Chondrocyte (in vitro differentiated cells): ENCODE data around the gene KIF5A. TPM values are rescaled to one million over a fixed set of nuclear protein-coding genes. Genes with fewer than 3 reads are reported as not detected.
A peak's percentile ranks its signal among the peaks of the same experiment; 100 is the strongest.

Experiments used
- DNase-seq: peaks from one replicate; pipeline ENCODE4 v3.0.0; 2021; ENCODE audit warnings: mixed read lengths, low spot score
- H3K27ac Mint-ChIP-seq: one replicate; pipeline ENCODE4 v1.8.0; 2021; ENCODE audit warnings: mild to moderate bottlenecking, moderate library complexity, mixed read lengths; ENCODE audit not compliant: unreplicated experiment
- H3K27me3 Mint-ChIP-seq: 2 replicates; pipeline ENCODE4 v1.8.0; 2021; ENCODE audit warnings: low read depth, mixed read lengths
- H3K36me3 Mint-ChIP-seq: 2 replicates; pipeline ENCODE4 v1.8.0; 2021; ENCODE audit warnings: low read depth, mixed read lengths
- H3K4me1 Mint-ChIP-seq: 2 replicates; pipeline ENCODE4 v1.8.0; 2021; ENCODE audit warnings: low read depth, mild to moderate bottlenecking, mixed read lengths
- H3K4me3 Mint-ChIP-seq: one replicate; pipeline ENCODE4 v1.8.0; 2021; ENCODE audit warnings: mild to moderate bottlenecking, moderate library complexity, mixed read lengths; ENCODE audit not compliant: unreplicated experiment
- H3K9me3 Mint-ChIP-seq: 2 replicates; pipeline ENCODE4 v1.8.0; 2021; ENCODE audit warnings: low read depth, mixed read lengths
- total RNA-seq: library from RNA; stranded (reverse); gene quantifications from 3 replicates; pipeline ENCODE4 v1.2.1, GENCODE V29; 2021
- TF ChIP-seq, protein P1 (sequence below): fragments of 200-600 bp; sonication (generic); IDR thresholded peaks from 2 replicates; pipeline ENCODE4 v1.5.0; 2021; ENCODE audit warnings: antibody characterized with exemption, mild to moderate bottlenecking, moderate library complexity

Gene KIF5A
- total RNA-seq, 1 donor from 2014 or later, result 3.5 TPM

DNA sequence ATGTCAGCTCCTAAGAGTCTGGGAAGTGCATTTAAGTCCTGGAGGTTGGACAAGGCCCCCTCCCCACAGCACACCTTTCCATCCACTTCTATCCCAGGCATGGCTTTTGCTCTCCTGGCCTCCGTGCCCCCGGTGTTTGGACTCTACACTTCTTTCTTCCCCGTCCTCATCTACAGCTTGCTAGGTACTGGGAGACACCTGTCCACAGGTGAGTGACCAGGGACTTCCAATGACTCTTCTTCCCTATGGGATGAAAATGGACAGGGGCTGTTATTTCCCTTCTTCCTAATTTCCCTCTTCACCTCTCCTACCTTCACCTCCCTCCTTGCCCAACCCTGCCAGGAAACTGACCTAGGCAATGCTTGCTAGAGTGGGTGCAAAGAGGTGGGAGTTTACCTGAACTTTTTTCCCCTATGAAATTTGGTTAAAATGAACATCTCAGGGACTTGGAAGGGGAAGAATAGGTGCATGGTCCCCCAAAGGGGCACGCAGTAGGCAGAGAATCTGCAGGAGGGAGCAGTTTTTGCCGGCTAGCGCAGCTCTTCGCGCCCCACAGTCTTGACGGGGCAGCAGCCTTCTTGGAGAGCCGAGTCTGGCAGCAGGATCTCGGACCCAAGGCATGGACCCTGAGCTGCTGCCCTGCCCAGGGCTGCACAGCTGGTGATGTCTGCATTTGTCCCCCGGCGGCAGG lies 70.5 kb downstream of the KIF5A start:
- Mint-ChIP-seq H3K4me1 (peaks cover 27% of the 10 kb centered on the region), H3K9me3 (no peaks in the 10 kb centered on the region), H3K4me3 (peak overlapping the region; percentile 74), H3K27me3 (peaks cover 38% of the 10 kb centered on the region), H3K36me3 (peaks cover 23% of the 10 kb centered on the region), H3K27ac (no peak overlapping the region)
- TF ChIP-seq, protein P1, sequence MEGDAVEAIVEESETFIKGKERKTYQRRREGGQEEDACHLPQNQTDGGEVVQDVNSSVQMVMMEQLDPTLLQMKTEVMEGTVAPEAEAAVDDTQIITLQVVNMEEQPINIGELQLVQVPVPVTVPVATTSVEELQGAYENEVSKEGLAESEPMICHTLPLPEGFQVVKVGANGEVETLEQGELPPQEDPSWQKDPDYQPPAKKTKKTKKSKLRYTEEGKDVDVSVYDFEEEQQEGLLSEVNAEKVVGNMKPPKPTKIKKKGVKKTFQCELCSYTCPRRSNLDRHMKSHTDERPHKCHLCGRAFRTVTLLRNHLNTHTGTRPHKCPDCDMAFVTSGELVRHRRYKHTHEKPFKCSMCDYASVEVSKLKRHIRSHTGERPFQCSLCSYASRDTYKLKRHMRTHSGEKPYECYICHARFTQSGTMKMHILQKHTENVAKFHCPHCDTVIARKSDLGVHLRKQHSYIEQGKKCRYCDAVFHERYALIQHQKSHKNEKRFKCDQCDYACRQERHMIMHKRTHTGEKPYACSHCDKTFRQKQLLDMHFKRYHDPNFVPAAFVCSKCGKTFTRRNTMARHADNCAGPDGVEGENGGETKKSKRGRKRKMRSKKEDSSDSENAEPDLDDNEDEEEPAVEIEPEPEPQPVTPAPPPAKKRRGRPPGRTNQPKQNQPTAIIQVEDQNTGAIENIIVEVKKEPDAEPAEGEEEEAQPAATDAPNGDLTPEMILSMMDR, result no peak
- no peak for DNase-seq

DNA sequence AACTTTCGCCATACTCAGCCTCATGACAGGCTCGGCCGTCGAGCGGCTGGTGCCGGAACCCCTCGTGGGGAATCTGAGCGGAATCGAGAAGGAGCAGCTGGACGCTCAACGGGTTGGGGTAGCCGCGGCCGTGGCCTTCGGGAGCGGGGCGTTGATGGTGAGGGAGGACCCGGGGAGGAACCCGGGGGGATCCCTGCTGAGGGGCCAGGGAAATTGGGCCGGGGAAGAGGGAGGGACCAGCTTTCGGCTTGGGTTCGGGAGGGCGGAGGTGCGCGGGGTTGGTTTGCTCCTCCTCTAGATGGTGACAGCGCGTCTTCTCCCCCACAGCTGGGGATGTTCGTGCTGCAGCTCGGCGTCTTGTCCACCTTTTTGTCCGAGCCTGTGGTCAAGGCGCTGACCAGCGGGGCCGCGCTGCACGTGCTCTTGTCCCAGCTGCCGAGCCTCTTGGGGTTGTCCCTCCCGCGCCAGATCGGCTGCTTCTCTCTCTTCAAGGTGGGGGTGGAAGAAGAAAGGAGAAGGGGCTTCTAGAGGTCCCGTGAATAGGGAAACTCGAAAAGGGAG lies 71.2 kb downstream of the KIF5A start:
- H3K27ac Mint-ChIP-seq, result no peak overlapping the region
- DNase-seq, result no peak
- no peaks in the 10 kb centered on the region for H3K9me3 Mint-ChIP-seq
- H3K27me3 Mint-ChIP-seq, result peaks cover 38% of the 10 kb centered on the region
- peaks cover 26% of the 10 kb centered on the region for H3K4me1 Mint-ChIP-seq
- peaks cover 23% of the 10 kb centered on the region for H3K36me3 Mint-ChIP-seq
- H3K4me3 Mint-ChIP-seq, result peak overlapping the region; percentile 74
- TF ChIP-seq, protein P1, result no peak

DNA sequence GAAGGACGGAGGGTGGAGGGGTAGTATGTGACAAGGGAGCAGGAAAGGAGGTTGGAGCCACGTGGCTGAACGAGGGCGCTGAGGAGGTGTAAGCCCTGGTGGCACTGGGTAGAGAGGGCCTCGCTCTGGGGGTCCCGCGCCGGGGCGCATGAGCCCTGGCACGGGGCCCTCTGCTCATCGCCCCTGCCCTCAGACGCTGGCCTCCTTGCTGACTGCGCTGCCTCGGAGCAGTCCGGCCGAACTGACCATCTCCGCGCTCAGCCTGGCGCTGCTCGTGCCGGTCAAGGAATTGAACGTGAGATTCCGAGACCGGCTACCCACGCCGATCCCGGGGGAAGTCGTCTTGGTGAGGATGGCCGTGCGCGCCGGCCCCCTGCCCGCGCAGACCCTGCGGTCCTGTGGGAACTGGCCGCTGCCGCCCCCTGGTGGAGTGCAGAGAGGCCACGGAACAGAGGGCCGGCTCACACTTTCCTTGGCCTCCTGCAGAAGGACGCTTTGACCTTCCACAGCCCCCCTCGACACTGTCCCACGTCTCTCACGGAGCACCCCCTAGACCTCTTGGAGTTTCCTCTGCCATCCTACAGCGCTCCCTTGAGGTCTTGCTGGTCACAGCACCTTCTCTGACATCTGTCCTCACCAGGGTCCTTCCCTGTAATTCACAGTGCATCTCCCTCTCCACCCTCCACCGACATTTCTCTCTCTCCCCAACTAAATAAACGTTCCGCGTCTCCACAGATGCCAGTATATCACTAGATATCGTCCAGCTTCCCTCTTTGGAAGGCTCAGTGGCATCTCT lies 71.9 kb downstream of the KIF5A start:
- H3K27me3 Mint-ChIP-seq, result peaks cover 38% of the 10 kb centered on the region
- no peaks in the 10 kb centered on the region for H3K9me3 Mint-ChIP-seq
- peaks cover 19% of the 10 kb centered on the region for H3K4me1 Mint-ChIP-seq
- H3K27ac Mint-ChIP-seq, result no peak overlapping the region
- peak overlapping the region; percentile 74 for H3K4me3 Mint-ChIP-seq
- DNase-seq, result no peak
- TF ChIP-seq, protein P1, result peak; percentile 99
- peaks cover 20% of the 10 kb centered on the region for H3K36me3 Mint-ChIP-seq

DNA sequence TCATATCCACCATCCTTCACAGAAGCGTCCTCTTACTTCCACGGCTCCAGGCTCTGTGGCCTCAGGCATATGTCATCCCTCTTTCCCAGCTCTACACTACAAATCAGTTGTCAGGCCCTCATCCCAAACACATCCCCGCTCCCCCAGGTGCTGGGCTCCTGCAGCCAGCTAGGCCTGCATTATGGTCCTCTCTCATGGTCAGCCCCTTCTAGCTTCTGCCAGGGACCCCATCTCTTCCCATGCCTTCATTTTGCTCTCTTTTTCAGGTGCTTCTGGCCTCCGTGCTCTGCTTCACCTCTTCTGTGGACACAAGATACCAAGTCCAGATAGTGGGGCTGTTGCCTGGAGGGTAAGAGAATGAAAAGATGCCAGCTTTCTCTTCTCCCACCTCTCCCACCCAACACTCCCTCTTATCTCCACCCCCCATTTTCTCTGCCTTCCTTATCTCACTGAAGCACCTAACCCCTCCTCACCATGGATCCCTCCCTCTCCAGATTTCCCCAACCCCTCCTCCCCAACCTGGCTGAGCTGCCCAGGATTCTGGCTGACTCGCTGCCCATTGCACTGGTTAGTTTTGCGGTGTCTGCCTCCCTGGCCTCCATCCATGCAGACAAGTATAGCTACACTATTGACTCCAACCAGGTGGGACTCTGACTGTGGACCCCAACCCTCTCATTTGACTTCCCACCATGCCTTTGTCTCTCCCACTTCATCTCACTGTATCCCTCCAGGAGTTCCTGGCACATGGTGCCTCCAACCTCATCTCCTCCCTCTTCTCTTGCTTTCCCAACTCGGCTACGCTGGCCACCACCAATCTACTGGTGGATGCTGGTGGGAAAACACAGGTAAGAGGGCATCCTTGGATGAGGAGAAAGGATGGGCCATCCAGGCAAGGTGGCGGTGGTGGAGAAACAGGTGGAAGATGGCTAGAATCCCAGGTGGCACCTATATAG lies 72.7 kb downstream of the KIF5A start:
- H3K27me3 Mint-ChIP-seq, result peaks cover 38% of the 10 kb centered on the region
- H3K27ac Mint-ChIP-seq, result no peak overlapping the region
- no peak overlapping the region for H3K4me3 Mint-ChIP-seq
- DNase-seq, result no peak
- TF ChIP-seq, protein P1, result no peak
- no peaks in the 10 kb centered on the region for H3K9me3 Mint-ChIP-seq
- peaks cover 18% of the 10 kb centered on the region for H3K4me1 Mint-ChIP-seq
- peaks cover 19% of the 10 kb centered on the region for H3K36me3 Mint-ChIP-seq
